LNCAP (cell line): ENCODE measurements around the gene PDPN.

Experiments
- CTCF ChIP-seq: fragments of 450-650 bp; IDR thresholded peaks from 2 replicates; pipeline ENCODE4 v1.5.1; 2017; ENCODE audit warnings: mild to moderate bottlenecking

PDPN gene, protein sequence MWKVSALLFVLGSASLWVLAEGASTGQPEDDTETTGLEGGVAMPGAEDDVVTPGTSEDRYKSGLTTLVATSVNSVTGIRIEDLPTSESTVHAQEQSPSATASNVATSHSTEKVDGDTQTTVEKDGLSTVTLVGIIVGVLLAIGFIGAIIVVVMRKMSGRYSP

GRCh38 chr1:13583595-13583965 is at the start of gene PDPN:
PDPN (plus strand) TSS chr1:13583832; CDS start chr1:13584034, 202 bp downstream.
- TF ChIP-seq CTCF, result no peak

GRCh38 chr1:13535227-13535626 is 48.4 kb upstream of the PDPN start:
- TF ChIP-seq CTCF, result no peak

GRCh38 chr1:13536571-13536970 is 47.1 kb upstream of the PDPN start:
- no peak for TF ChIP-seq CTCF

- no peak for TF ChIP-seq CTCF
These were observed 44.8 kb upstream of the PDPN start for GRCh38 chr1:13538832-13539231.

DNA sequence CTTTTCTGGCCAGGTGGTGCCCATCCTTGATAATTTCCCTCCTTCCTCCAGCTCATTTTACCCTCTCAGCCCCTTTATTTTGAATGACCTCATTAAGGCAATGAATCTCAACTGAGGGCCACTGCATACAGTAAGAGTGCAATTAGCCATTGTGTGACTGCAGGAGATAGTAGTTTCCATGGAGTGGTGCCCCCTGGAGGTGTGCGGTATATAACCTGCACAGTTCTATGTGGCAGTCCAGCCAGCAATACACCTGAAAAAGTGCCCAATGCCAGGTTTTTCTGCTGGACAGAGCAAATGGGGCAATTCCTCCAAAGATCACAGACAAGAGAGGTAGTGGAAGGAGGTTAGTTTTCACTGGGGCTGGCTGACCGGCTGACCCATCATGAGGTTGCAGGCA is 43.9 kb upstream of the PDPN start:
- no peak for TF ChIP-seq CTCF

- no peak for TF ChIP-seq CTCF
These were observed 42.8 kb upstream of the PDPN start for GRCh38 chr1:13540866-13541265.

GRCh38 chr1:13541435-13542215 is 42.0 kb upstream of the PDPN start:
- TF ChIP-seq CTCF, result no peak
